GM21717 (cell line): ENCODE data around the gene SH2D2A.

Source experiments
- ATAC-seq: cut with Tn5 transposase; IDR thresholded peaks from one replicate; pipeline ENCODE4 v1.9.1; 2021; ENCODE audit warnings: mild to moderate bottlenecking, moderate library complexity; ENCODE audit not compliant: unreplicated experiment

Gene SH2D2A

DNA sequence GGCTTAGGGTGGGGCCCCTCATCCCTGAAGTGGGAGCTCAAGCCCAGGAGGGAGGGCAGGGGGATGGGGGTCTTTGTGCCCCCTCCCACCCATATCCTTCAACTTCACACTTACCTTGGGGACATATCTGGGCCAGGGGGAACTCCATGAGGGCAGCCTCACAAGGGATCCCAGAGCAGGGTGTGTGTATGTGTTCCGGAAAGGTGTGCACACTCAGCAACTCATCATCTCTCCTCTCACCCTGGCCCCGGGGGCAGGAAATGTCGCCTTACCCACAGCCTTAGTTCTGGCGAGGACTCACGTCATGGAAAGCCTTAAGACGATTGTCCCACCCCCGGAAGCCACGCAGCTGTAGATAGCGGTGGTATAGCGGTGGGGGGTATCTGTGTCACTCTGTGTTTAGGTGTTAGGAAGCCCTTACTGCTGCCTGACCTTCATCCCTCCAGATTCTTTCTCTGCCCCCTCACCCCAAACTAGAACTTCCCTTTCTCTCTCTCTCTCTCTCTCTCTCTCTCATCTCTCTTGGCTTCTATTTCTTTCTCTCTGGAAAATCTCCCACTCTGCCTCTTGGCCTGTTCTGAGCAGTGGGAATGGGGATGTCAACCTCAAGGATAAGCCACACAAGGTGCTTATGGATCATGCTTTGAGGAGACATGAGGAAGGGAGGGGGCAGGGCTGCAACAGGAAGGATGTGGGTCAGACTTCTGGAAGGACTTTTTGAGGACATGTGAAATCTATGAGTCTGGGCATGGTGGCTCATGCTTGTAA is at the start of gene SH2D2A:
TSS of gene SH2D2A (minus strand) at position 288 of the 768 bp plus-strand sequence. CDS start at position 148, 140 bp downstream.
- ATAC-seq: peak; percentile 73

DNA sequence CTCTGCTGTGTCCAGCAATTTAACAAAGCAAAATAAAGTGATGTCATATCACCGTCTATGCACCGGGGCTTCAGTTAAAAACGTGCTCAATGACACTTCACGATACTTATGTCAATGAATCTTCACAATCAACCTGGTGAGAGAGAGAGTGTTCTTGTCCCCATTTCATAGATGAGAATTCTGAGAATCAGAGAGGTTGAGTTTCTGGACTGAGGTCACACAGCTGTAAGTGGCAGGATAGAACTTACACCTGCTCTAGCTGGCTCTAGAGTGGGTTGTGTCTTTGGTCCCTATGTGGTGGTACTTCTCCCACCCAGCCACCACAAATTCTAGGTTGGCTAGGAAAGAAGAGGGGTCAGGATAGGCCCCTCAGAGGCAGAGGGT is 49.2 kb upstream of the SH2D2A start:
- no peak for ATAC-seq

DNA sequence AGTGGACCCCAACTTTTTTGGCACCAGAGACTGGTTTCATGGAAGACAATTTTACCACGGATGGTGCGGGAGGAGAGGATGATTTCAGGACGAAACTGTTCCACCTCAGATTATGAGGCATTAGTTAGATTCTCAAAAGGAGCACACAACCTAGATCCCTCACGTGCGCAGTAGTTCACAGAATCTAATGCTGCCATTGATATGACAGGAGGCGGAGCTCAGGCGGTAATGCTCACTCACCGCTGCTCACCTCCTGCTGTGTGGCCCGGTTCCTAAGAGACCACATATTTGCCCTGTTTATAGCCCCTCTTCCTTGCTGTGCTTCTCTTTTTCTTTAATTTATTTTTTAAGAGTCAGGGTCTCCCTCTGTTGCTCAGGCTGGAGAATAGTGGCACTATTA is 48.6 kb upstream of the SH2D2A start:
- ATAC-seq: no peak

GRCh38 chr1:156864796-156865195 is 48.1 kb upstream of the SH2D2A start:
- ATAC-seq: no peak

DNA sequence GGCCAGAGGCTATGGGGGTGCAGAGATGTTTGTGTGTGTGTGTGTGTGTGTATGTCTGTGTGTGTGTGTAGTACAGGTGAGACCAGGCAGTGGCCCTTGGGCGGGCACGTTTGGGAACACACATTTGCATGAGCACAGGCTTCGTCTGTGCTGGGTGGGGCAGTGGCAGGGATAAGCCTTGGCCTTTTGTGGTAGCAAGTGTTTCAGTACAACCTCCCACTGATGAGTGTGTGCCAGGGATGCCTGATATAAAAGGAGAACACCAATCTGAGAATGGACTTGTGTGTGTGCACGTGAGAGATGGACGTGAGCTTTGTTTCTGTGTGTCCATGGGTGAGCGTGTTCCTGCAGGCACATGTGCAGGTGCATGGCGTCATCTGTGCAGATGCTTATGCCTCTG is 47.0 kb upstream of the SH2D2A start:
- ATAC-seq: no peak

- ATAC-seq: no peak
These were observed 46.5 kb upstream of the SH2D2A start for GRCh38 chr1:156862997-156863599.

- no peak for ATAC-seq
These were observed 45.9 kb upstream of the SH2D2A start for GRCh38 chr1:156862584-156862983.

- no peak for ATAC-seq
These were observed 44.2 kb upstream of the SH2D2A start, which contains the start of gene NTRK1 for GRCh38 chr1:156860628-156861423. Gene NTRK1, plus strand, starts transcription at chr1:156860865. Its CDS starts 70 bp downstream, at chr1:156860935.

DNA sequence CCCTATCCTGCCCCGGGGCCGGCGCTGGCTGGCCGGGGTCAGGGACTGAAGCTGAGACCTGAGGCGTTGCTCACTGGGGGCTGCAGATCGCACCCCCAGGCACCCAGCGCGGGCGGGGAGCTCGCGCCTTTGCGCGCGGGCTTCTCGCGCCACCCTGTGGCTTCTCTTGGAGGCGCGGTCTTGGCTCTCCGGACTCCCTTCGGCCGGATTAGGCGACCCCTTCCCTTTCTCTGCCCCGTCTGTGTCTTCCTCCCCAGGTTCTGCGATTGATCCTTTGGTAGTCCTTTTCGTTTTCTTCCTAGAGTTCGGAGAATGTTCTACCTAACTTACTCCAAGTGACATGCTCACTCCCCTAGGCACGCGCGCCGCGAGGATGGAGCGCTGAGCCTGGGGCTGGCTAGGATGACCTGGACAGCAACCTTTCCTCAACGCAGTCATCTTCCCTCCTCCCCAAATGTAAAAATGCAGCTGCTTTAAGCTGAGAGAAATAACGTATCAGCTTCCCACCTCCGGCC is 43.5 kb upstream of the SH2D2A start:
- no peak for ATAC-seq

GRCh38 chr1:156859523-156860112 is 43.0 kb upstream of the SH2D2A start:
- ATAC-seq: no peak

DNA sequence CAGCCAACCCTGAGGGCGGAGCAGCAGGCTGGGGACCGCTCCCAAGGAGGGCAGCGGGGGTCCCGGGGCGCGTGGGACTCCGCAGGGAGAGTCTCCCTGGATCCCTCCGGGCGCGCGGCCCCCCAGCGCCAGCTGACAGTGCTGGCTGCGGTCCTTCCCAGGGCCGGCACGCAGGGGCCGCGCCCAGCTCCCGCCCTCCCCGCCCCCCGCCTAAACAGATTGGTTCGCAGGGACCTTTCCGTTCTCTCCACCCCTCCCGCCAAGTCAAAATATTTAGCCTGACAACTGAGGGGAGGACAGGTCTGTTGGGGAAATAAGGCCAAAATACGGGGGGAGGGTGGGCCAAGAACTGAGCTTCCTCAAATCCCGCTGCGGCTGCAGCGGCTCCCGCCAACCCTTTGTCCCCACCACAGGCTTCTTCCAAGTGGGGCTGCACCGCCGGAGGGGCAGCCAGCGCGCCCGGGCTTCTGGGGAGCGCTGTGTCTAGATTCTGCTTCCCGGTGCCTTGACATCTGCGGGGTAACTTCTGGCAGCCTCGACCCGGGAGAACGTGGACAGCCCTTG is 42.4 kb upstream of the SH2D2A start, which contains the start of gene INSRR:
TSS of gene INSRR (minus strand) at position 159 of the 564 bp plus-strand sequence. CDS start 496 bp downstream, outside the sequence.
- no peak for ATAC-seq

GRCh38 chr1:156858555-156858956 is 41.9 kb upstream of the SH2D2A start:
- no peak for ATAC-seq

- ATAC-seq: no peak
These were observed 40.9 kb upstream of the SH2D2A start for GRCh38 chr1:156857532-156857931.

GRCh38 chr1:156856282-156856785 is 39.7 kb upstream of the SH2D2A start:
- no peak for ATAC-seq

GRCh38 chr1:156854634-156855033 is 38.0 kb upstream of the SH2D2A start:
- ATAC-seq: no peak

GRCh38 chr1:156853761-156854160 is 37.1 kb upstream of the SH2D2A start:
- no peak for ATAC-seq

- ATAC-seq: no peak
These were observed 35.8 kb upstream of the SH2D2A start for GRCh38 chr1:156852418-156852874.

DNA sequence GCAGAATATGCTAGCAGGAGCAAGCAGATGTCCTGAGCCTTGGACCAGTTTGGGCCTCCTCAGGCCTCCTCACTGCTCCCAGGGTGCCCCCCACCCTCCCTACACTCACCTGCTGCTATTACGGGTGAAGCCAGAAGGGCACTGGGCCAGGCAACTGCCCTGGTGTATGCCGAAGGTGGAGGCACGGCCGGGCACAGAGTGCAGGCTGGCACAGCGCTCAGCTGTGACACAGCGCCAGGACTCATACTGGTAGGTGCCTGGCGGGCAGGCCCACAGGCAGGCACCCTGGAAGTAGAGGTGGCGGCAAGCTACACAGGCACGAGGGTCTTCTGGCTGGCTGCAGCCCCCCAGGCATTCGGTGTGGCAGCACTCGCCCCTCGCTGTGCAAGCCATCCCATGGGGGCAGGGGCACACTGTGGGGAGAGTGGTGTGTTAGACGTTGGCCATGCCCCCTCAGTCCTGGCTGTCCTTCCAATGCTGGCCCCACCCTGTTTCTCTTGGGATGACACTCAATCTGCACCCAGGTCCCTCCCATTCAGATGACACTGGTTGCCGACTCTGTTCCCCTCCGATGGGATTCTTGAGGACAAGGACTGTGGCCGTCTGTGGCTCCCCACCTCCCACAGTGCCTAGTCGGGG is 35.2 kb upstream of the SH2D2A start:
- no peak for ATAC-seq

GRCh38 chr1:156849151-156849496 is 32.5 kb upstream of the SH2D2A start:
- no peak for ATAC-seq
